ENCODE measurements around the gene GPR176. TPM values are rescaled to one million over a fixed set of nuclear protein-coding genes. Genes with fewer than 3 reads are reported as not detected.

GPR176 gene
- total RNA-seq, 1 donor from 2014 or later: 35.4 TPM

DNA sequence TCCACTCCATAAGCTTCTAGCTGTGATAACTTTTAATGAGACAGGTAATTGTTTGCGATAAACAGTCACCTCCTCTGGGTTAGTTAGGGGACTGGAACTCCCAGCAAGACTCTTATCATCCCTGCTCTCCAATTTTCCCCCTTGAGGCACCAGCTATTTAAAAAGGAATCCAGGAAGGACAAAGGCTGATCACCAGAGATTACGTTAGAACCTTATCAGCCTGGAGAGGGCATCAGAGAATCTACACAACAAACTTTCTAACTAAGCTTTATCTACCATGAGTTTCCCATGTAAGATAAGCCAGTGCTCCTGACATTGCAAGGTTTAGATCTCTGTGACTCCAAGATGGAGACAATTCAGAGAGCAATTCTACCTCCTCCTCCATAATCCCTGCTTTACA, 31.3 kb downstream of the GPR176 start:
- Histone ChIP-seq H2AFZ (ENCODE audit: low read depth, low read length) (no peak overlapping the region), H4K20me1 (ENCODE audit: insufficient read depth, low read length) (peaks cover 30% of the 10 kb centered on the region), H3K4me1 (ENCODE audit: insufficient read depth, low read length) (peaks cover 19% of the 10 kb centered on the region), H3K4me3 (ENCODE audit: insufficient read depth, low read depth, low read length) (no peak overlapping the region), H3K27me3 (ENCODE audit: insufficient read depth, low read length) (no peaks in the 10 kb centered on the region), H3K79me2 (ENCODE audit: insufficient read depth, low read length) (peaks cover 71% of the 10 kb centered on the region), H3K27ac (ENCODE audit: low read depth, low read length) (no peak overlapping the region), H3K4me2 (ENCODE audit: low read length) (no peak overlapping the region), H3K9ac (ENCODE audit: low read length) (no peak overlapping the region), H3K9me3 (ENCODE audit: insufficient read depth, low read depth, low read length) (no peaks in the 10 kb centered on the region), H3K36me3 (ENCODE audit: insufficient read depth, low read length) (no peaks in the 10 kb centered on the region)
- TF ChIP-seq EZH2 (IDR thresholded peaks at IDR 0.05; ENCODE audit: insufficient read depth, low read length): no peak
- TF ChIP-seq CTCF (IDR thresholded peaks at IDR 0.05; ENCODE audit: insufficient read depth, low read depth, low read length): no peak
- FAIRE-seq: no peak
- Mint-ChIP-seq H3K9me3 (ENCODE audit: unreplicated experiment) (peaks cover 5% of the 10 kb centered on the region), H3K36me3 (ENCODE audit: low read depth, unreplicated experiment) (peaks cover 3% of the 10 kb centered on the region), H3K4me1 (ENCODE audit: low read depth, unreplicated experiment) (peaks cover 29% of the 10 kb centered on the region), H3K27me3 (ENCODE audit: low read depth, unreplicated experiment) (no peaks in the 10 kb centered on the region), H3K4me3 (ENCODE audit: unreplicated experiment) (no peak overlapping the region), H3K27ac (ENCODE audit: unreplicated experiment) (no peak overlapping the region)
- no peak for DNase-seq (ENCODE audit: low read depth)

GRCh38 chr15:39888243-39888642, 31.8 kb downstream of the GPR176 start:
- Histone ChIP-seq H4K20me1 (ENCODE audit: insufficient read depth, low read length) (peaks cover 30% of the 10 kb centered on the region), H3K27ac (ENCODE audit: low read depth, low read length) (no peak overlapping the region), H3K27me3 (ENCODE audit: insufficient read depth, low read length) (no peaks in the 10 kb centered on the region), H3K36me3 (ENCODE audit: insufficient read depth, low read length) (no peaks in the 10 kb centered on the region), H3K4me2 (ENCODE audit: low read length) (no peak overlapping the region), H3K79me2 (ENCODE audit: insufficient read depth, low read length) (peaks cover 76% of the 10 kb centered on the region), H3K9me3 (ENCODE audit: insufficient read depth, low read depth, low read length) (no peaks in the 10 kb centered on the region), H2AFZ (ENCODE audit: low read depth, low read length) (no peak overlapping the region), H3K9ac (ENCODE audit: low read length) (no peak overlapping the region), H3K4me3 (ENCODE audit: insufficient read depth, low read depth, low read length) (no peak overlapping the region), H3K4me1 (ENCODE audit: insufficient read depth, low read length) (peaks cover 19% of the 10 kb centered on the region)
- Mint-ChIP-seq H3K9me3 (ENCODE audit: unreplicated experiment) (peaks cover 5% of the 10 kb centered on the region), H3K4me1 (ENCODE audit: low read depth, unreplicated experiment) (peaks cover 29% of the 10 kb centered on the region), H3K4me3 (ENCODE audit: unreplicated experiment) (no peak overlapping the region), H3K27me3 (ENCODE audit: low read depth, unreplicated experiment) (no peaks in the 10 kb centered on the region), H3K27ac (ENCODE audit: unreplicated experiment) (peak overlapping the region; percentile 35), H3K36me3 (ENCODE audit: low read depth, unreplicated experiment) (peaks cover 3% of the 10 kb centered on the region)
- FAIRE-seq (no peak), DNase-seq (ENCODE audit: low read depth) (no peak)
- TF ChIP-seq EZH2 (IDR thresholded peaks at IDR 0.05; ENCODE audit: insufficient read depth, low read length) (no peak), CTCF (IDR thresholded peaks at IDR 0.05; ENCODE audit: insufficient read depth, low read depth, low read length) (no peak)

DNA sequence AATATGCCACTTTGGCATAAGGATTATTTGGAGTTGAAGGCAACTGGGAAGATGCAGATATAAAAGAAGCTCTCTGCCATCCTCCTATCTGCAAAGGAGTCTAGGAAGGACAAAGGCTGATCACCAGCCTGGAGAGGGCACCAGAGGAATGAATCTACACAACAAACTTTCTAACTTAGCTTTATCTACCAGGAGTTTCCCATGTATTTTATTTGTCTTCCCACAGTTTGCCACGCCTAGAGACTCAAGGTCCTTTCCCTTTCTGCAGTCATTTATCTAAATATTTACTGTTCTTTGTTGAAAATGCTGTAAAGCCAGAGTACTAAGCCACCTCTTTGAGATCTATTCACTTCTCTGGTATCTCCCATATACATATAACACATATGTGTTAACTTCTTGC, 32.2 kb downstream of the GPR176 start:
- Histone ChIP-seq H4K20me1 (ENCODE audit: insufficient read depth, low read length) (peaks cover 30% of the 10 kb centered on the region), H3K4me2 (ENCODE audit: low read length) (peak overlapping the region; percentile 30), H3K9ac (ENCODE audit: low read length) (no peak overlapping the region), H3K4me1 (ENCODE audit: insufficient read depth, low read length) (peaks cover 19% of the 10 kb centered on the region), H3K9me3 (ENCODE audit: insufficient read depth, low read depth, low read length) (no peaks in the 10 kb centered on the region), H3K4me3 (ENCODE audit: insufficient read depth, low read depth, low read length) (no peak overlapping the region), H2AFZ (ENCODE audit: low read depth, low read length) (no peak overlapping the region), H3K27me3 (ENCODE audit: insufficient read depth, low read length) (no peaks in the 10 kb centered on the region), H3K27ac (ENCODE audit: low read depth, low read length) (no peak overlapping the region), H3K79me2 (ENCODE audit: insufficient read depth, low read length) (peaks cover 80% of the 10 kb centered on the region), H3K36me3 (ENCODE audit: insufficient read depth, low read length) (no peaks in the 10 kb centered on the region)
- FAIRE-seq (no peak), DNase-seq (ENCODE audit: low read depth) (no peak)
- Mint-ChIP-seq H3K27me3 (ENCODE audit: low read depth, unreplicated experiment) (no peaks in the 10 kb centered on the region), H3K4me1 (ENCODE audit: low read depth, unreplicated experiment) (peaks cover 29% of the 10 kb centered on the region), H3K4me3 (ENCODE audit: unreplicated experiment) (no peak overlapping the region), H3K9me3 (ENCODE audit: unreplicated experiment) (peaks cover 5% of the 10 kb centered on the region), H3K27ac (ENCODE audit: unreplicated experiment) (no peak overlapping the region), H3K36me3 (ENCODE audit: low read depth, unreplicated experiment) (peaks cover 4% of the 10 kb centered on the region)
- TF ChIP-seq CTCF (IDR thresholded peaks at IDR 0.05; ENCODE audit: insufficient read depth, low read depth, low read length) (no peak), EZH2 (IDR thresholded peaks at IDR 0.05; ENCODE audit: insufficient read depth, low read length) (no peak)

Measured in astrocyte (in vitro differentiated cells and primary cell).